Measurements from ENCODE around the gene CCDC146. TPM values are rescaled to one million over a fixed set of nuclear protein-coding genes. Genes with fewer than 3 reads are reported as not detected.
A peak's percentile ranks its signal among the peaks of the same experiment; 100 is the strongest.
"Not testable (repeated sequence)": the region's sequence is repeated elsewhere in the genome, so short reads cannot be mapped to it uniquely, and the experiment has no call there.

Gene CCDC146
- total RNA-seq, 2 donors from 2014 or later, result 2.0 to 3.8 TPM

- ATAC-seq (replicated peaks in 1 of 2), result no peak
- Mint-ChIP-seq H3K4me3 (no peak overlapping the region), H3K27ac (no peak overlapping the region), H3K9me3 (no peaks in the 10 kb centered on the region), H3K4me1 (ENCODE audit: low read depth) (peaks cover 38% of the 10 kb centered on the region), H3K36me3 (ENCODE audit: insufficient read depth in 2 of 2) (no peaks in the 10 kb centered on the region), H3K27me3 (ENCODE audit: low read depth) (no peaks in the 10 kb centered on the region)
- no peak for DNase-seq
These were observed 74.7 kb downstream of the CCDC146 start for GRCh38 chr7:77197141-77197540.

- H3K27ac Mint-ChIP-seq, result peak within 1 kb of the TSS; percentile 79
- no peaks in the 10 kb centered on the region for H3K27me3 Mint-ChIP-seq (ENCODE audit: low read depth)
- peaks cover 31% of the 10 kb centered on the region for H3K4me1 Mint-ChIP-seq (ENCODE audit: low read depth)
- H3K36me3 Mint-ChIP-seq (ENCODE audit: insufficient read depth in 2 of 2), result no peaks in the 10 kb centered on the region
- DNase-seq (peak; percentile 18 to 32), ATAC-seq (replicated peaks in 1 of 2) (peak; percentile 81 to 82)
- peak within 1 kb of the TSS; percentile 81 to 91 for H3K4me3 Mint-ChIP-seq
- no peaks in the 10 kb centered on the region for H3K9me3 Mint-ChIP-seq
These were observed 76.9 kb downstream of the CCDC146 start, which contains the start of gene FGL2 for GRCh38 chr7:77199013-77199966. FGL2 (minus strand) TSS chr7:77199819; CDS start chr7:77199793, 26 bp downstream.

DNA sequence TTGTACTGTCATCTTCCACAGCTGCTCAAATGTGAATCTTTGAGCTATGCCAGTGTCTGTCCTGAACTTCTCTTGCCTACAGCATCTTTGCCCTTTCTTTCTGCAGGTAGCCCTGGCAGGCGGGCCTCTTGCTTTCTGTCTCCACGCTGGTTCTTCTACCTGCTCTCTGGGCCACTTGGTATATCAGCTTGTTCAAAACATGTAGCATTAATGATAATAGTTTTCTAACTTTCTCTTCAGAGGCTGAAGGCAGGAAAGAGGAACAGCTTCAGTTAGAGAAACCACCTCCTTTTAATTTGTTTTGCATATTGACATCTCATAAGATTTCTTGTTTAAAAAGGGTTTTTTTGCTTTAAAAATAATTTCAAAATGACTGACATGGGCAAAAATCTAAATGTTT, 78.1 kb downstream of the CCDC146 start:
- peaks cover 31% of the 10 kb centered on the region for H3K4me1 Mint-ChIP-seq (ENCODE audit: low read depth)

DNA sequence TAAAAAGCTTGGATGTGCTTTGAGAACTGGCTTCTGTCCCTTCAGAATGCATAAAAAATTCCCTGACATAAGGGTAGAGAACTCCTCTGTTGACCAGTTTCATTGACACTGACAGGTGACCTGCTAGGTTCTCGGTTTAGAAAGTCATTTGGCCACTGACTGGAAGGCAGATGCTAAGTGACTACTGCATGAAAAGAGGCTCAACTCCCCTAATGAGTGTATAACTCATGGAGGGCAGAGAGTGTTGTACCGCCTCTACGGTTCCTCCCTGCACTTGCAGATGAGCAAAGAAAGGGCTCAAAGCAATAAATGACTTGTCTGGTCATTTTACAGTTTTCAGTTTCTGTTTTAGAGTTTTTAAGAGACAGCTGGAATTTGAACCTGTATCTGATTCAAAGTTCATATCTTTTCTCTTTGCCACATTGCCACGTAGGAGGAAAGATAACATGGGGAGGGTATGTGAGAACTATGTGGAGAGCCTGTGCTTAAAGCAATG, 80.1 kb downstream of the CCDC146 start:
- DNase-seq (no peak), ATAC-seq (replicated peaks in 1 of 2) (peak; percentile 58 to 82)
- Mint-ChIP-seq H3K4me1 (ENCODE audit: low read depth) (peaks cover 31% of the 10 kb centered on the region), H3K9me3 (no peaks in the 10 kb centered on the region), H3K27me3 (ENCODE audit: low read depth) (no peaks in the 10 kb centered on the region), H3K4me3 (no peak overlapping the region), H3K27ac (no peak overlapping the region), H3K36me3 (ENCODE audit: insufficient read depth in 2 of 2) (no peaks in the 10 kb centered on the region)

More for the DNA sequence above, 78.1 kb downstream of the CCDC146 start:
- no peaks in the 10 kb centered on the region for H3K27me3 Mint-ChIP-seq (ENCODE audit: low read depth)
- peak overlapping the region; percentile 44 to 91 for H3K4me3 Mint-ChIP-seq
- H3K9me3 Mint-ChIP-seq, result no peaks in the 10 kb centered on the region
- ATAC-seq (replicated peaks in 1 of 2) (no peak), DNase-seq (no peak)
- H3K27ac Mint-ChIP-seq, result peak overlapping the region; percentile 40
- H3K36me3 Mint-ChIP-seq (ENCODE audit: insufficient read depth in 2 of 2), result no peaks in the 10 kb centered on the region

GRCh38 chr7:77205706-77206105, 83.3 kb downstream of the CCDC146 start:
- Mint-ChIP-seq H3K9me3 (peaks cover 5 to 12% of the 10 kb centered on the region in 2 donors), H3K4me1 (ENCODE audit: low read depth) (peaks cover 8% of the 10 kb centered on the region), H3K27me3 (ENCODE audit: low read depth) (no peaks in the 10 kb centered on the region), H3K27ac (no peak overlapping the region), H3K36me3 (ENCODE audit: insufficient read depth in 2 of 2) (peaks cover 8 to 14% of the 10 kb centered on the region in 2 donors), H3K4me3 (no peak overlapping the region)
- ATAC-seq (replicated peaks in 1 of 2), result no peak
- DNase-seq, result no peak

DNA sequence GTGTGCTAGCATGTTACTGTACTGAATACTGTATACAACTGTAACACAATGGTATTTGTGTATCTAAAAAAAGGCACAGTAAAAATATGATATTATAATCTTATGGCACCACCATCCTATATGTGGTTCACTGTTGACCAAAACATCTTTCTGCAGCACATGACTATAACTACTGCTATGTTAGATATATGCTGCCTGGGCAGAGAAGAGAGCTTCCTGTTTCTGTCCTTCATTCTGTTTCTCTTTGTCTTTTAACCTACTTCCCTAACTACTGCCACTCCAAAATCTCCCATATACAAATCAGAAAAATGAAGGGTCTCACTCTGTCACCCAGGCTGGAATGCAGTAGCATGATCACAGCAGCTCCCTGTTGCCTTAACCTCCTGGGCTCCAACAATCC, 86.0 kb downstream of the CCDC146 start:
- H3K4me3 Mint-ChIP-seq, result no peak overlapping the region
- H3K4me1 Mint-ChIP-seq (ENCODE audit: low read depth), result no peaks in the 10 kb centered on the region
- H3K27me3 Mint-ChIP-seq (ENCODE audit: low read depth), result no peaks in the 10 kb centered on the region
- peaks cover 8 to 16% of the 10 kb centered on the region in 2 donors for H3K36me3 Mint-ChIP-seq (ENCODE audit: insufficient read depth in 2 of 2)
- ATAC-seq (replicated peaks in 1 of 2) (no peak), DNase-seq (no peak)
- peaks cover 5 to 12% of the 10 kb centered on the region in 2 donors for H3K9me3 Mint-ChIP-seq
- H3K27ac Mint-ChIP-seq, result no peak overlapping the region

DNA sequence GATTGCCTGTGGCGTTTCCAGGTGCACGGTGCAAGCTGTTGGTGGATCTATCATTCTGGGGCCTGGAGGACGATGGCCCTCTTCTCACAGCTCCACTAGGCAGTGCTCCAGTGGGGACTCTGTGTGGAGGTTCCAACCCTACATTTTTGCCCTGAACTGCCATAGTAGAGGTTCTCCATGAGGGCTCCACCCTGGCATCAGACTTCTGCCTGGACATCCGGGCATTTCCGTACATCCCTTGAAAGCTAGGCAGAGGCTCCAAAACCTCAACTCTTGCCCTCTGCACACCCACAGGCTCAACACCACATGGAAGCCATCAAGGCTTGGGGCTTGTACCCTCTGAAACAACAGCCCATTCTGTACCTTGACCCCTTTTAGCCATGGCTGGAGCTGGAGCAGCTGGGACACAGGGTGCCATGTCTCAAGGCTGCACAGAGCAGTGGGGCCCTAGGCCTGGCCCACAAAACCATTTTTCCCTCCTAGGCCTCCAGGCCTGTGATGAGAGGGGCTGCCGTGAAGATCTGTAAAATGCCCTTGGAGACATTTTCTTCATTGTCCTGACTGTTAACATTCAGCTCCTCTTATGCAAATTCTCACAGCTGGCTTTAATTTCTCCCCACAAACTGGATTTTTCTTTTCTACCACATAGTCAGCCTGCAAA, 87.2 kb downstream of the CCDC146 start:
- H3K27ac Mint-ChIP-seq, result no peak overlapping the region

DNA sequence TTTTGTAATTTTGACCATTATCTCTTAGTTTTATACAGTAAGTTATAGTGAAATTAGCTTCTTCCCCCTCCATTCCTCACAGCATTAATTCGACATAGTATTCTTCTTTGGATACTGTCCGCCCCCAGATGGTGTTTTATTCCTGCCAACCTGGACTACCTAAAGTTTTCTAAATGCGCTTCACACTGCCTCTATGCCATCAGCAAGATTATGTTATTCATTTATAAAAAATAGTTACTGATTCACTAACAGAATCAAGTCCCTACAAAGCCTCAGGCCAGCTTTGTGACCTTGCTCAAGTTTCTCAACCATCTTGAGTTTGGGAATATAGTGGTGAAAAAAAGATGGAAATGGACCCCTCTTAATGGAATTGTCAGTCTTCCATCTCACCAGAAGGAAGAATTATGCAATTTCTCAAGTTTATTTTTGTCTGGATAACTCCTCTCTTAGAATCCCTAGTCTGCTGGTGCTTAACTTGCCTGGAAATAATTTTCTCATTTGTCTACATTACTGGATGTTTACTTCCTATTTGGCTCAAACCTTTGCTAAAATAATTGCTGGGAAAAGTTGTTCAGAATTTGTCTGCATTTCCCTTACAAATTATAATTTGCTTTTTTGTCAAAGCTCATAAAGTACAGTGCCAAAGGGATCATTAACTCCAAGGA, 93.9 kb downstream of the CCDC146 start:
- Mint-ChIP-seq H3K27ac (no peak overlapping the region), H3K36me3 (ENCODE audit: insufficient read depth in 2 of 2) (peaks cover 5 to 7% of the 10 kb centered on the region in 2 donors), H3K4me3 (no peak overlapping the region), H3K9me3 (peaks cover 2 to 6% of the 10 kb centered on the region in 2 donors), H3K4me1 (ENCODE audit: low read depth) (no peaks in the 10 kb centered on the region), H3K27me3 (ENCODE audit: low read depth) (no peaks in the 10 kb centered on the region)
- no peak for DNase-seq
- ATAC-seq (replicated peaks in 1 of 2), result no peak

More for the DNA sequence above, 87.2 kb downstream of the CCDC146 start:
- H3K4me3 Mint-ChIP-seq, result no peak overlapping the region
- no peak for ATAC-seq (replicated peaks in 1 of 2)
- no peaks in the 10 kb centered on the region for H3K4me1 Mint-ChIP-seq (ENCODE audit: low read depth)
- no peaks in the 10 kb centered on the region for H3K27me3 Mint-ChIP-seq (ENCODE audit: low read depth)
- peaks cover 5 to 12% of the 10 kb centered on the region in 2 donors for H3K9me3 Mint-ChIP-seq
- peaks cover 8 to 18% of the 10 kb centered on the region in 2 donors for H3K36me3 Mint-ChIP-seq (ENCODE audit: insufficient read depth in 2 of 2)
- no peak for DNase-seq

- H3K4me1 Mint-ChIP-seq (ENCODE audit: low read depth), result peaks cover 5% of the 10 kb centered on the region
- no peak overlapping the region for H3K4me3 Mint-ChIP-seq
- peaks cover 5 to 7% of the 10 kb centered on the region in 2 donors for H3K36me3 Mint-ChIP-seq (ENCODE audit: insufficient read depth in 2 of 2)
- no peaks in the 10 kb centered on the region for H3K27me3 Mint-ChIP-seq (ENCODE audit: low read depth)
- H3K27ac Mint-ChIP-seq, result no peak overlapping the region
- peaks cover 2 to 6% of the 10 kb centered on the region in 2 donors for H3K9me3 Mint-ChIP-seq
- ATAC-seq (replicated peaks in 1 of 2), result no peak
- DNase-seq, result no peak
These were observed 95.2 kb downstream of the CCDC146 start for GRCh38 chr7:77217474-77218185.

GRCh38 chr7:77219701-77220331, 97.4 kb downstream of the CCDC146 start:
- H3K9me3 Mint-ChIP-seq; ATAC-seq (replicated peaks in 1 of 2); DNase-seq; H3K4me3 Mint-ChIP-seq; H3K36me3 Mint-ChIP-seq (ENCODE audit: insufficient read depth in 2 of 2); H3K27me3 Mint-ChIP-seq (ENCODE audit: low read depth); H3K27ac Mint-ChIP-seq: not testable (repeated sequence)
- H3K4me1 Mint-ChIP-seq (ENCODE audit: low read depth), result peaks cover 10% of the 10 kb centered on the region

GRCh38 chr7:77222065-77222464, 99.7 kb downstream of the CCDC146 start:
- Mint-ChIP-seq H3K4me1 (ENCODE audit: low read depth) (peaks cover 10% of the 10 kb centered on the region), H3K36me3 (ENCODE audit: insufficient read depth in 2 of 2) (peaks cover 5% of the 10 kb centered on the region in 2 donors), H3K4me3 (no peak overlapping the region), H3K9me3 (peaks cover 2 to 6% of the 10 kb centered on the region in 2 donors), H3K27me3 (ENCODE audit: low read depth) (no peaks in the 10 kb centered on the region), H3K27ac (no peak overlapping the region)
- DNase-seq (no peak), ATAC-seq (replicated peaks in 1 of 2) (no peak)

GRCh38 chr7:77222819-77223218, 100.4 kb downstream of the CCDC146 start:
- Mint-ChIP-seq H3K36me3 (ENCODE audit: insufficient read depth in 2 of 2) (peaks cover 5% of the 10 kb centered on the region in 2 donors), H3K4me3 (no peak overlapping the region), H3K4me1 (ENCODE audit: low read depth) (peaks cover 10% of the 10 kb centered on the region), H3K27ac (no peak overlapping the region), H3K27me3 (ENCODE audit: low read depth) (no peaks in the 10 kb centered on the region), H3K9me3 (peaks cover 2 to 6% of the 10 kb centered on the region in 2 donors)
- ATAC-seq (replicated peaks in 1 of 2) (no peak), DNase-seq (no peak)
